IPS-NIHi11 (cell line): ENCODE data around the gene FAM193B.

Experiments
- DNase-seq: peaks from one replicate; pipeline ENCODE4 v3.0.0; 2012; ENCODE audit warnings: mixed read lengths, low spot score

Gene FAM193B

GRCh38 chr5:177554474-177555111 lies at the start of gene FAM193B:
Gene FAM193B (minus strand): TSS chr5:177554563. CDS start chr5:177554458, 105 bp downstream.
- peak; percentile 98 for DNase-seq

GRCh38 chr5:177604116-177604521 lies 49.8 kb upstream of the FAM193B start:
- no peak for DNase-seq

- DNase-seq, result no peak
Measured at GRCh38 chr5:177603631-177604030, 49.3 kb upstream of the FAM193B start.

GRCh38 chr5:177602458-177602830 lies 48.1 kb upstream of the FAM193B start:
- DNase-seq, result no peak

GRCh38 chr5:177601577-177602457 lies 47.5 kb upstream of the FAM193B start:
- DNase-seq, result no peak

GRCh38 chr5:177601126-177601525 lies 46.8 kb upstream of the FAM193B start:
- DNase-seq, result no peak

- no peak for DNase-seq
Measured at GRCh38 chr5:177600508-177601018, 46.2 kb upstream of the FAM193B start.

GRCh38 chr5:177599731-177600507 lies 45.6 kb upstream of the FAM193B start, which contains the start of gene B4GALT7:
Gene B4GALT7 (plus strand): TSS chr5:177600132. CDS start chr5:177600211, 79 bp downstream.
- peak; percentile 95 for DNase-seq

- DNase-seq, result no peak
Measured at GRCh38 chr5:177598477-177598876, 44.1 kb upstream of the FAM193B start.

GRCh38 chr5:177596775-177597238 lies 42.4 kb upstream of the FAM193B start:
- no peak for DNase-seq

GRCh38 chr5:177595991-177596774 lies 41.8 kb upstream of the FAM193B start:
- DNase-seq, result no peak

- DNase-seq, result no peak
Measured at GRCh38 chr5:177595026-177595585, 40.7 kb upstream of the FAM193B start.

GRCh38 chr5:177594071-177594470 lies 39.7 kb upstream of the FAM193B start:
- no peak for DNase-seq

GRCh38 chr5:177593511-177593910 lies 39.1 kb upstream of the FAM193B start:
- no peak for DNase-seq

GRCh38 chr5:177592905-177593304 lies 38.5 kb upstream of the FAM193B start:
- no peak for DNase-seq

- DNase-seq, result peak; percentile 95
Measured at GRCh38 chr5:177592010-177592834, 37.9 kb upstream of the FAM193B start, which contains the start of gene TMED9. Gene TMED9 (plus strand): TSS chr5:177592203. CDS start chr5:177592215, 12 bp downstream.

- DNase-seq, result no peak
Measured at GRCh38 chr5:177591690-177592009, 37.3 kb upstream of the FAM193B start.

GRCh38 chr5:177590406-177590805 lies 36.0 kb upstream of the FAM193B start:
- no peak for DNase-seq

GRCh38 chr5:177588413-177588909 lies 34.1 kb upstream of the FAM193B start:
- DNase-seq, result no peak

- no peak for DNase-seq
Measured at GRCh38 chr5:177578316-177578715, 24.0 kb upstream of the FAM193B start.
